ENCODE results near the gene IER3.

The IER3 gene

DNA sequence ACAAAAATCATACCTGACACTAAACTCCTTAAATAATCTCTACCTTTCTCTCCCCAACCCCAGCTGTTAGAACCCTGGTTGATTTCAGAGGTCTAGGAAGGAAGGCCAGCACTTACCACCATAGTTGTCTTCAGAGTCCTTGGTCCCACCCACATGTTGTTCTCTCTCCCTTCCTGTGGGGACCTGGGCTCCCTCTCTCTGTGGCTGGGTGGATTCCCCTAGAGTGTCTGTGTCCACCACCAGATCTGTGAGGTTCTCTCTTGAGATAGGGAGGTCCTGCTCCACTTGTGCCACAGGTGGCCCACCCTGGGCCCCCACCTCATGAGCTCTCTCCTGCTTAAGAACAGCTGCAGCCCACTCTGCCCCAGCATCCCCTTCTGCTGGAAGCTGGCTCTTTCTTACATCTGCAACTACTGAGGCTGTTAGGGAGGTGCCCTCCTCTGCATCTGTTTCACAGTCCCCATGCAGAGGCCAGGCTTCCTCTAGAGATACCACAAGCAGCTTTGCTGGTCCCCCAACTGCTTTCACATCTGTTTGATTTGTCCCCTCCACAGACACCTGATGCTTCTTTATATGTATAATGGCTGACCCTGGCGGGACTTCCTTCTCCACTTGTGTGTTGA, 32.5 kb downstream of the IER3 start:
- Histone ChIP-seq H3K9ac (ENCODE audit: low read length) (no peak overlapping the region), H3K27me3 (ENCODE audit: control insufficient read depth, insufficient read depth, low read length) (no peaks in the 10 kb centered on the region), H3K4me3 (ENCODE audit: low read depth, low read length) (no peak overlapping the region), H3K9me3 (ENCODE audit: control insufficient read depth, insufficient read depth, low read depth, low read length) (no peaks in the 10 kb centered on the region), H3K36me3 (ENCODE audit: control insufficient read depth, insufficient read depth, low read length) (peaks cover 83% of the 10 kb centered on the region), H3K27ac (ENCODE audit: low read depth, low read length) (no peak overlapping the region), H3K4me1 (ENCODE audit: control insufficient read depth, insufficient read depth, low read length) (peaks cover 4% of the 10 kb centered on the region; the same call in 1 of the 2 replicates)

DNA sequence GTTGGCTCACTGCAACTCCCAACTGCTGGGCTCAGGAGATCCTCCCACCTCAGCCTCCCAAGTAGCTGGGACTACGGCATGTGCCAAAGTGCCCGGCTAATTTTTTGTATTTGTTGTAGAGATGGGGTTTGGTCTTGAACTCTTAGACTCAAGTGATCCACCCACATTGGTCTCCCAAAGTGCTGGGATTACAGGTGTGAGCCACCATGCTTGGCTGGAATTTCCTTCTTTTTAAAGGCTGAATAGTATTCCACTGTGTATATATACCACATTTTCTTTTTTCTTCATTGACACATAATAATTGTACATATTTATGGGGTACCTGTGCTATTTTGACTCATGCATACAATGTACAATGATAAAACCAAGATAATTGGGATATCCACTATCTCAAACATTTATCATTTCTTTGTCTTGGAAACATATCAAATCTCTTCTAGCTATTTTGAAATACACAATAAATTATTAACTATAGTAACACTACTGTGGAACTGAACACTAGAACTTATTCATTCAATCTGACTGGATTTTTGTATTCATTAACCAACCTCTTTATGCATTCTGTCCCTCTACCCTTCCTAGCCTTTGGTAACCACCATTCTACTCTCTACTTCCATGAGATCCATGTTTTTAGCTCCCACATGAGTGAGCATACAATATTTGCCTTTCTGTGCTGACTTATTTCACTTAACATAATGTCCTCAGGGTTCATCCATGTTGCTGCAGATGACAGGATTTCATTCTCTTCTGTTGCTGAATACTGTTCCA, 35.1 kb downstream of the IER3 start:
- H3K9ac ChIP-seq (ENCODE audit: low read length): no peak overlapping the region
- H3K4me1 ChIP-seq (ENCODE audit: control insufficient read depth, insufficient read depth, low read length): no peaks in the 10 kb centered on the region; the same call in 1 of the 2 replicates
- no peaks in the 10 kb centered on the region for H3K9me3 ChIP-seq (ENCODE audit: control insufficient read depth, insufficient read depth, low read depth, low read length)
- no peak overlapping the region for H3K4me3 ChIP-seq (ENCODE audit: low read depth, low read length)
- H3K27ac ChIP-seq (ENCODE audit: low read depth, low read length): no peak overlapping the region
- no peaks in the 10 kb centered on the region for H3K27me3 ChIP-seq (ENCODE audit: control insufficient read depth, insufficient read depth, low read length)
- H3K36me3 ChIP-seq (ENCODE audit: control insufficient read depth, insufficient read depth, low read length): peaks cover 94% of the 10 kb centered on the region

DNA sequence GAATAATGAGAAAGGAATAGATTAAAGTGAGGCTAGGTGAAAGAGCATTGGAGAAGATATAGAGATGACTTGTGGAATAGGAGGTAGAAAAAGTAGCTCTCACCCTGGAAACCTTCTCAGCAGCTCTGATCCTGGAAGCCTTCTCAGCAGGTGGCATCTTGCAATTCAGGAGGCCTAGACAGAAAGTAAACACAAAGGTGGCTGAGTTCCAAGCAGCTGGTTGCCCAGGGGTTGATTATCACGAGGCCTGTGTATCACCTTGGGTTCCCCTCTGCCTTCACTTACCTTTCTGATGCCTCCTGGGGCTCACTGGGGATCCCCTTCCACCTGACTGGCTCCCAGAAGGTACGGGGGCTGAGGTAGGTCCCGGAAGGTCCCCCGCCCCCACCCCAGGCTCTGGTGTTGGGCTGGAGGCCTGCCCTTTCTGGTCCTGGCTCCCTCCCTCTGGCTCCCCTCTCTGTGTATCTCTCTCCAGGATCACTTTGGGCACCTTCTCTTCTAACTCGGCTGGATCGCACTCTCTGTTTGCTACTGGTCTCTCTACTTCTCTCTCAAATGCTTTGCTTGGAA, 37.0 kb downstream of the IER3 start:
- Histone ChIP-seq H3K9me3 (ENCODE audit: control insufficient read depth, insufficient read depth, low read depth, low read length) (no peaks in the 10 kb centered on the region), H3K4me1 (ENCODE audit: control insufficient read depth, insufficient read depth, low read length) (no peaks in the 10 kb centered on the region; the same call in 1 of the 2 replicates), H3K4me3 (ENCODE audit: low read depth, low read length) (no peak overlapping the region), H3K27me3 (ENCODE audit: control insufficient read depth, insufficient read depth, low read length) (no peaks in the 10 kb centered on the region), H3K9ac (ENCODE audit: low read length) (no peak overlapping the region), H3K36me3 (ENCODE audit: control insufficient read depth, insufficient read depth, low read length) (peaks cover 94% of the 10 kb centered on the region), H3K27ac (ENCODE audit: low read depth, low read length) (no peak overlapping the region)

DNA sequence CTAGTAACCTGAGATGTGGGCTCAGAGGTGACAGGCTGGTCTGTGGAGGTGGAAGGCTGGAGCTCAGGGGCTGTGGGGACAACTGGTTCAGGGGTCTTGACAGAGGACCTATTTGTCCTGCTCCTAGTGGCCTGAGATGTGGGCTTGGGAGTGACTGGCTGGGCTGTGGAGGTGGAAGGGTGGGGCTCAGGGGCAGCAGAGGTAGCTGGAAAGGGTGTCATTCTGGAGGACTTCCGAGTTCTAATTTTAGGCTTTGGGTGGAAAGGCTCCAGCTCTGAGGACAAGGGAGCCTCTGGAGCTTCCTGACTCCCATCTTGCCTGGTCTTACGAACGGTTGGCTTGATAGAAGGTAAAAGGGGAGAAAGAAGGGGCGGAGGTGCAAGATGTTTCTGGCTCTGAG, 38.7 kb downstream of the IER3 start:
- H3K9me3 ChIP-seq (ENCODE audit: control insufficient read depth, insufficient read depth, low read depth, low read length): no peaks in the 10 kb centered on the region
- no peak overlapping the region for H3K9ac ChIP-seq (ENCODE audit: low read length)
- H3K36me3 ChIP-seq (ENCODE audit: control insufficient read depth, insufficient read depth, low read length): peaks cover 85% of the 10 kb centered on the region
- no peak overlapping the region for H3K27ac ChIP-seq (ENCODE audit: low read depth, low read length)
- no peaks in the 10 kb centered on the region for H3K27me3 ChIP-seq (ENCODE audit: control insufficient read depth, insufficient read depth, low read length)
- no peak overlapping the region for H3K4me3 ChIP-seq (ENCODE audit: low read depth, low read length)
- H3K4me1 ChIP-seq (ENCODE audit: control insufficient read depth, insufficient read depth, low read length): no peaks in the 10 kb centered on the region; the same call in 1 of the 2 replicates

DNA sequence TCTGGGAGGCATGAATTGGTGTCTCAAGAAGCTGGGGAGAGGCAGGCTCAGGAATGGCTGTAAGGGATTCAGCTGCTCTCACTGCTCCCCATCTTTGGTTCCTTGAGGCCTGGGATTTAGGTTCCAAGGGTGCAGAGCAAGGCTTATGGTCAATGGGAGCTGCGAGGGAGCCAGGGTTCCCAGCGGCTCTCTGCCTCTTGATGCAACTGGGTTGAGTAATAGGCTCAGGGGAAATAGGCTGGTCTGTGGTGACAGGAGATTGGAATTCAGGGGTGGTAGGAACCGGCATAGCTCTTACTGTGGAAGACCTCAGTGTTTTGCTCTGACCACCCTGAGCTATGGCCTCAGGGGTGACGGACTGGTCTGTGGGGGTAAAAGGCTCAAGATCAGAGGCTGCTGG, 40.5 kb downstream of the IER3 start:
- no peaks in the 10 kb centered on the region; the same call in 1 of the 2 replicates for H3K4me1 ChIP-seq (ENCODE audit: control insufficient read depth, insufficient read depth, low read length)
- H3K9me3 ChIP-seq (ENCODE audit: control insufficient read depth, insufficient read depth, low read depth, low read length): no peaks in the 10 kb centered on the region
- no peak overlapping the region for H3K27ac ChIP-seq (ENCODE audit: low read depth, low read length)
- no peak overlapping the region for H3K4me3 ChIP-seq (ENCODE audit: low read depth, low read length)
- peaks cover 83% of the 10 kb centered on the region for H3K36me3 ChIP-seq (ENCODE audit: control insufficient read depth, insufficient read depth, low read length)
- H3K9ac ChIP-seq (ENCODE audit: low read length): no peak overlapping the region
- no peaks in the 10 kb centered on the region for H3K27me3 ChIP-seq (ENCODE audit: control insufficient read depth, insufficient read depth, low read length)

DNA sequence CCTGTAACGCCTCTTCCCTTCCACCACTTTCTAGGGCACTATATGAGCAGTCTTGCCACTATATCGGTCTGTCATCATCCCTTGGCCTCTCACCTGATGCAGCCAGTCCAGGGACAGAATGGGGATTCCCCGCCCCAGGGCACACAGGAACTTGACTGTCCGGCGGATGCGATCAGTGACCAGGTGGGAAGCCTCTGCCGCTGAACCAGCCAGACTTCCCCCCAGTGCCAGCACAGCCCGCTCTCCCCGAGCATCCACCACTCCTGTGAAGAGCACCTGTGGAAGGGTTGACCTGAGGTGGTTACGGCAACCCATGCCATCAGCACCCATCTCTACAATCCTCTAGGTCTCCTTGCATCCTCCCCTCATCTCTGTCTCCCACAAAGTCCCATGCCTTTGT, 41.3 kb downstream of the IER3 start:
- Histone ChIP-seq H3K9ac (ENCODE audit: low read length) (no peak overlapping the region), H3K27ac (ENCODE audit: low read depth, low read length) (no peak overlapping the region), H3K9me3 (ENCODE audit: control insufficient read depth, insufficient read depth, low read depth, low read length) (no peaks in the 10 kb centered on the region), H3K36me3 (ENCODE audit: control insufficient read depth, insufficient read depth, low read length) (peaks cover 80% of the 10 kb centered on the region), H3K4me3 (ENCODE audit: low read depth, low read length) (no peak overlapping the region), H3K27me3 (ENCODE audit: control insufficient read depth, insufficient read depth, low read length) (no peaks in the 10 kb centered on the region), H3K4me1 (ENCODE audit: control insufficient read depth, insufficient read depth, low read length) (no peaks in the 10 kb centered on the region; the same call in 1 of the 2 replicates)

DNA sequence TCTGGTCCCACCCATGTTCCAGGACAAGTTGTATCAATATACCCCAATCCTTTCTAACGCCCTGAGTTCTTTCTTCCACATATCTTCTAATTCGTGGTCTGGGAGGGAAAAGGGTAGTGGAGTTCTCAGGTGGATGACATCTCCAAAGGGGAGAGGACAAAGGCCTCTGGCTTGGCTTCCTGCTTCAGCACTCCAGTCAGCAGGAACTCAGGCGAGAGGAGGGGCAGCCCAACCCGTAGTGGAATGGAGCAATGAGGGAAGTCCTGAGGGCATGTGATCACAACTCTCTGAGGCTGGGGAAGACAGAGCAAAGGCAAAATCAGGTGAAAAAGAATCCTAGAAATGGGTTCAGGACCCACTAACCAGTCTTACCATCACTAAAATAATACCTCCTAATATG, 44.0 kb downstream of the IER3 start:
- Histone ChIP-seq H3K9me3 (ENCODE audit: control insufficient read depth, insufficient read depth, low read depth, low read length) (no peaks in the 10 kb centered on the region), H3K9ac (ENCODE audit: low read length) (no peak overlapping the region), H3K4me1 (ENCODE audit: control insufficient read depth, insufficient read depth, low read length) (no peaks in the 10 kb centered on the region; the same call in 1 of the 2 replicates), H3K36me3 (ENCODE audit: control insufficient read depth, insufficient read depth, low read length) (peaks cover 58% of the 10 kb centered on the region), H3K27me3 (ENCODE audit: control insufficient read depth, insufficient read depth, low read length) (no peaks in the 10 kb centered on the region), H3K27ac (ENCODE audit: low read depth, low read length) (no peak overlapping the region), H3K4me3 (ENCODE audit: low read depth, low read length) (no peak overlapping the region)

DNA sequence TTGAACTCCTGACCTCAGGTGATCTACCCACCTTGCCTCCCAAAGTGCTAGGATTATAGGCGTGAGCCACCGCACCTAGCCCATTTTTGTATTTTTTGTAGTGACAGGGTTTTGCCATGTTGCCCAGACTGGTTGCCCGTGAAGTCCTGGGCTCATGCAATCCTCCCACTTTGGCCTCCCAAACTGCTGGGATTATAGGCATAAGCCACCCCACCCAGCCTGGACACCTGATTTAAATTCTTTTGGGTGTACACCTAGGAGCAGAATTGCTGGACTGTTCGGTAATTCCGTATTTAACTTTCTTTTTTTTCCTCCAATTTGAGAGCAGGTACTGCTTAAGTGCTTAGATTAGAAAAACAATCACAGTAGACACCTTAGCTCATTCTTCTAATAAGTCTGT, 47.9 kb downstream of the IER3 start:
- H3K27ac ChIP-seq (ENCODE audit: low read depth, low read length): no peak overlapping the region
- no peak overlapping the region for H3K4me3 ChIP-seq (ENCODE audit: low read depth, low read length)

More for the DNA sequence above, 47.9 kb downstream of the IER3 start:
- Histone ChIP-seq H3K27me3 (ENCODE audit: control insufficient read depth, insufficient read depth, low read length) (no peaks in the 10 kb centered on the region), H3K36me3 (ENCODE audit: control insufficient read depth, insufficient read depth, low read length) (peaks cover 23% of the 10 kb centered on the region), H3K9ac (ENCODE audit: low read length) (no peak overlapping the region), H3K4me1 (ENCODE audit: control insufficient read depth, insufficient read depth, low read length) (peaks cover 3% of the 10 kb centered on the region; the same call in 1 of the 2 replicates), H3K9me3 (ENCODE audit: control insufficient read depth, insufficient read depth, low read depth, low read length) (no peaks in the 10 kb centered on the region)

Data from HUES6 (cell line).